Mesenchymal stem cell (in vitro differentiated cells and primary cell): Measurements from ENCODE around the gene SPHKAP.

Experiments
- DNase-seq: peaks from one replicate; pipeline ENCODE4 v3.0.0-alpha.2; 2013
- H2AFZ ChIP-seq: one replicate; pipeline ENCODE4 v1.6.1; 2013; ENCODE audit warnings: low read depth, mild to moderate bottlenecking, control low read depth, inconsistent platforms, low read length, moderate library complexity
- H2AK5ac ChIP-seq: 2 replicates; pipeline ENCODE4 v1.6.1; 2013; ENCODE audit warnings: low read length, moderate library complexity, mild to moderate bottlenecking, inconsistent platforms; ENCODE audit not compliant: severe bottlenecking
- H2BK120ac ChIP-seq: one replicate; pipeline ENCODE4 v1.6.1; 2013; ENCODE audit warnings: low read depth, mild to moderate bottlenecking, inconsistent platforms, low read length, moderate library complexity
- H2BK12ac ChIP-seq, 2 experiments: one replicate each; pipeline ENCODE4 v1.6.1; 2013; ENCODE audit warnings: inconsistent platforms in 2 of 2, low read length in 2 of 2, mild to moderate bottlenecking in 2 of 2, moderate library complexity in 2 of 2, control low read depth in 1 of 2
- H2BK15ac ChIP-seq: one replicate; pipeline ENCODE4 v1.6.1; 2013; ENCODE audit warnings: mild to moderate bottlenecking, low read depth, inconsistent platforms; ENCODE audit not compliant: poor library complexity, severe bottlenecking
- H2BK5ac ChIP-seq: 2 replicates; pipeline ENCODE4 v1.6.1; 2013; ENCODE audit warnings: low read depth, mild to moderate bottlenecking, low read length, control low read depth, inconsistent platforms; ENCODE audit not compliant: poor library complexity, severe bottlenecking
- H3K14ac ChIP-seq, 2 experiments: one replicate each; pipeline ENCODE4 v1.6.1; 2013; ENCODE audit warnings: inconsistent platforms in 2 of 2, low read length in 2 of 2, control low read depth in 1 of 2, mild to moderate bottlenecking in 1 of 2, moderate library complexity in 1 of 2
- H3K18ac ChIP-seq, 2 experiments: one replicate each; pipeline ENCODE4 v1.6.1; 2013; ENCODE audit warnings: inconsistent platforms in 2 of 2, low read length in 2 of 2, control low read depth in 1 of 2, low read depth in 1 of 2, mild to moderate bottlenecking in 1 of 2
- H3K23ac ChIP-seq, 2 experiments: one replicate each; pipeline ENCODE4 v1.6.1; 2013; ENCODE audit warnings: inconsistent platforms in 2 of 2, low read length in 2 of 2, mild to moderate bottlenecking in 2 of 2, moderate library complexity in 2 of 2, control low read depth in 1 of 2
- H3K27ac ChIP-seq: 2 replicates; pipeline ENCODE4 v1.5.1; 2013; ENCODE audit warnings: mild to moderate bottlenecking, moderate library complexity, low read length, control low read depth, inconsistent platforms; ENCODE audit not compliant: poor library complexity, severe bottlenecking
- H3K27me3 ChIP-seq, 2 experiments: 2 replicates each; pipeline versions ENCODE4 v1.6.1 to v1.7.0; 2013; ENCODE audit warnings: low read length in 2 of 2, mild to moderate bottlenecking in 2 of 2, moderate library complexity in 2 of 2, control low read depth in 1 of 2, inconsistent platforms in 1 of 2; ENCODE audit not compliant: control insufficient read depth in 1 of 2, insufficient read depth in 1 of 2
- H3K36me3 ChIP-seq, 2 experiments: 2 replicates each; pipeline versions ENCODE4 v1.6.1 to v1.7.0; 2013; ENCODE audit warnings: low read length in 2 of 2, control low read depth in 1 of 2, inconsistent platforms in 1 of 2, low read depth in 1 of 2, mild to moderate bottlenecking in 1 of 2; ENCODE audit not compliant: insufficient read depth in 2 of 2, control insufficient read depth in 1 of 2
- H3K4ac ChIP-seq, 2 experiments: one replicate each; pipeline ENCODE4 v1.6.1; 2013; ENCODE audit warnings: inconsistent platforms in 2 of 2, low read length in 2 of 2, mild to moderate bottlenecking in 2 of 2, moderate library complexity in 2 of 2, control low read depth in 1 of 2, low read depth in 1 of 2
- H3K4me1 ChIP-seq: 2 replicates; pipeline ENCODE4 v1.6.1; 2013; ENCODE audit warnings: low read depth, low read length, control low read depth; ENCODE audit not compliant: control insufficient read depth, insufficient read depth
- H3K4me2 ChIP-seq: 2 replicates; pipeline ENCODE4 v1.6.1; 2013; ENCODE audit warnings: low read length, mild to moderate bottlenecking, inconsistent platforms; ENCODE audit not compliant: poor library complexity, severe bottlenecking
- H3K4me3 ChIP-seq, 2 experiments: 2 replicates each; pipeline versions ENCODE4 v1.5.1 to v1.7.0; 2013; ENCODE audit warnings: low read length in 2 of 2, mild to moderate bottlenecking in 2 of 2, control low read depth in 1 of 2, low read depth in 1 of 2; ENCODE audit not compliant: insufficient read depth in 1 of 2
- H3K79me1 ChIP-seq: replicated peaks from 2 replicates; pipeline ENCODE4 v1.6.1; 2013; ENCODE audit warnings: mild to moderate bottlenecking, control low read depth, low read length, inconsistent platforms; ENCODE audit not compliant: poor library complexity, severe bottlenecking
- H3K9ac ChIP-seq: 2 replicates; pipeline ENCODE4 v1.7.0; 2013; ENCODE audit warnings: mild to moderate bottlenecking, low read length, moderate library complexity
- H3K9me3 ChIP-seq: 2 replicates; pipeline ENCODE4 v1.7.0; 2013; ENCODE audit warnings: mild to moderate bottlenecking, low read length; ENCODE audit not compliant: control insufficient read depth
- H4K8ac ChIP-seq: one replicate; pipeline ENCODE4 v1.6.1; 2013; ENCODE audit warnings: inconsistent platforms, mild to moderate bottlenecking, low read length, moderate library complexity
- H4K91ac ChIP-seq: one replicate; pipeline ENCODE4 v1.6.1; 2013; ENCODE audit warnings: mild to moderate bottlenecking, low read length, inconsistent platforms
- WGBS: methylation state at CpG from one replicate; pipeline ENCODE4 v1.1.7; 2013; ENCODE audit warnings: mixed read lengths; 5-methylcytosine and 5-hydroxymethylcytosine counted together

SPHKAP gene

DNA sequence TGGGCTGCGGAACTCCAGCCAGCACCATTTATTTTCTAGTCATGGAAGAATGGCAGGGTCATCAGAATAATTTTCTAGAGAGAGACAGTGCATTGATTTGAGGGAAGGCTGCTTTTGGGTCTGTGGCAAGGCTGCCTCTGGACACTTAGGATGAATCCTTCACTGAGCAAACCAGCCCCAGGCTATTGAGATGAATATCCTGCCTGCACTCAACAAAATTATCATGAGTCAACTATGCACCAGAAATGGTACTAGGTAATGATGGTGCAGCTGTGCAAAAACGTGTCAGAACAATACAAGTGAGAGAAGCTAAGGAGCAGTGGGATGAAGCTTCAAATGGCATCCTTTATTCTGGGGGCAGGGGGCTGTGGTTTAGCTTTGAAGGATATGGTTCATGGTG lies 115.8 kb downstream of the SPHKAP start:
- Histone ChIP-seq H3K79me1 (no peaks in the 10 kb centered on the region), H3K14ac (no peak overlapping the region), H3K4me2 (no peak overlapping the region), H3K27ac (no peak overlapping the region), H2BK15ac (no peak overlapping the region), H4K91ac (no peak overlapping the region), H3K4me3 (no peak overlapping the region), H2AK5ac (no peak overlapping the region), H2AFZ (no peak overlapping the region), H3K27me3 (peaks cover 0 to 3% of the 10 kb centered on the region in 2 experiments), H2BK12ac (no peak overlapping the region), H2BK5ac (no peak overlapping the region), H3K9me3 (no peaks in the 10 kb centered on the region), H3K4me1 (no peaks in the 10 kb centered on the region), H3K18ac (no peak overlapping the region), H3K9ac (no peak overlapping the region), H3K4ac (no peak overlapping the region), H2BK120ac (no peak overlapping the region), H4K8ac (no peak overlapping the region), H3K23ac (no peak overlapping the region), H3K36me3 (no peaks in the 10 kb centered on the region)
- WGBS: 44% methylated on average over 2 of the region's 2 CpGs
- DNase-seq: no peak

DNA sequence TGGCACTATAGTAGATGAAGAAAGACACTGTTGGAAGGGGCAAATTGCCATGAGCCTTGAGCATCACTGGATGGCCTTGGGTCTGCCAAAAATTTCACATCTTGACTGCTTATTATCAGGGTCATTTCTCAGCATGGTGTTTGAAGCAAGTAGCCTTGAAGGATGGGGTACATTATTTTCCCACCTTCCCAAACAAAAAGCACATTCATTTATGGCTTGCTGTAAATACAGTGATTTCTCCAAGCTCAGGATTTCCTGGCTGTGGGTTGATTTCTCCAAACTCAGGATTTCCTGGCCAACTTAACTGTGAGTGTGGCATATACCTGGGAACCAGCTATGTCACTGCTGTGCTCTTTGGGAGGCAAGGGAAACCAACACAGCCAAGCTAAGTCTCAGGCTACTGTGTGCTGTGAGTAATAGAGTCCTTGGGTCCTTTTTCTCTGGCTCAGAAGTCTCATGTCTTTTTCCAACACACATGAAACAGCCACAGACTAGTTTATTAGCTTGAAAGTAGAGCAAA lies 116.6 kb downstream of the SPHKAP start:
- no peak overlapping the region for H3K4me3 ChIP-seq
- H3K9me3 ChIP-seq: no peaks in the 10 kb centered on the region
- H3K4me2 ChIP-seq: no peak overlapping the region
- no peak overlapping the region for H2BK12ac ChIP-seq
- no peak overlapping the region for H4K8ac ChIP-seq
- H3K9ac ChIP-seq: no peak overlapping the region
- peaks cover 0 to 3% of the 10 kb centered on the region in 2 experiments for H3K27me3 ChIP-seq
- no peak for DNase-seq
- no peak overlapping the region for H2AK5ac ChIP-seq
- H2BK15ac ChIP-seq: no peak overlapping the region
- no peak overlapping the region for H3K14ac ChIP-seq
- H2AFZ ChIP-seq: no peak overlapping the region
- no peaks in the 10 kb centered on the region for H3K36me3 ChIP-seq
- no peak overlapping the region for H4K91ac ChIP-seq
- H3K4me1 ChIP-seq: no peaks in the 10 kb centered on the region
- H3K79me1 ChIP-seq: no peaks in the 10 kb centered on the region
- no peak overlapping the region for H2BK5ac ChIP-seq
- no peak overlapping the region for H3K18ac ChIP-seq
- no peak overlapping the region for H3K27ac ChIP-seq
- no peak overlapping the region for H3K23ac ChIP-seq
- no peak overlapping the region for H3K4ac ChIP-seq
- H2BK120ac ChIP-seq: no peak overlapping the region

DNA sequence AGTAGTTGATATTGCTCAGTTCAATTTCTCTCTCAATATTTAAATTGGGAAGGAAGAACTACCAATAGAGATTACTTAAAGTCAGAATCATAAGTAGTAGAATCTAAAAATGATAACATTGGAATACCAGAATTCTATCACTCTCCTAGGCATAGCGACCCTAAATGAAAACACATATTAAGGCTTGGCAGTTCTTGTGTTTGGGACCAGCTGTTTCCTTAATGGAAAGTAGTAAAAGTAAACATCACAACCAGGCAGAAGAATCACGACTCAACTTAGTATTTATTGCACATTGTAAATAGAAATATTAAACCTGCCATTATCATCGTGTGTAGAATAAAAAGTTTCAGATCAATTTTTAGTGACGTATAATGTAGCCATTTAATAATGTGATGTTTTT lies 117.5 kb downstream of the SPHKAP start:
- Histone ChIP-seq H3K9ac (no peak overlapping the region), H2BK15ac (no peak overlapping the region), H3K23ac (no peak overlapping the region), H3K36me3 (no peaks in the 10 kb centered on the region), H3K4me3 (no peak overlapping the region), H3K27me3 (peaks cover 0 to 6% of the 10 kb centered on the region in 2 experiments), H2BK12ac (no peak overlapping the region), H3K27ac (no peak overlapping the region), H2AK5ac (no peak overlapping the region), H3K4me2 (no peak overlapping the region), H3K4me1 (no peaks in the 10 kb centered on the region), H4K8ac (no peak overlapping the region), H3K4ac (no peak overlapping the region), H2BK120ac (no peak overlapping the region), H3K9me3 (no peaks in the 10 kb centered on the region), H2AFZ (no peak overlapping the region), H3K14ac (no peak overlapping the region), H4K91ac (no peak overlapping the region), H2BK5ac (no peak overlapping the region), H3K79me1 (no peaks in the 10 kb centered on the region), H3K18ac (no peak overlapping the region)
- WGBS: no CpG with 5 or more reads among the region's 4 CpGs
- no peak for DNase-seq

DNA sequence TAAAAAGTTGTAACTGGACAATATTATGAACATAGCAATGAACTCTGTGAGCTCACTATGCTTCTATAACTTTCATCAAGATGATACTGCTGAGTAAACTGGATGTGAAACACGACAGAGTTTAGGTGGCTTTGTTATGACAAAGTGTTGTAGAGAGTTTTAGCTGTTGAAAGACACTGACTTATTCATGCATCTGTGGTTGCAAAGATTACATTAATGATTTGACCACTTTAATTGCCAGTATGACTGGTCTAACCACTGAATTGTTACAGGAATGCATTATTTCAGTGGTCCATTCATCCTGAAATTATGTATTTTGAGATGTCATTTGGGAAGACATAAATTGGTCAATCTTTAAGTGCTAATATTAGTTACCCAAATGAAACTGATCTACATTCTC lies 117.9 kb downstream of the SPHKAP start:
- Histone ChIP-seq H2AK5ac (no peak overlapping the region), H3K18ac (no peak overlapping the region), H2AFZ (no peak overlapping the region), H2BK5ac (no peak overlapping the region), H3K36me3 (no peaks in the 10 kb centered on the region), H3K79me1 (no peaks in the 10 kb centered on the region), H4K91ac (no peak overlapping the region), H4K8ac (no peak overlapping the region), H3K14ac (no peak overlapping the region), H2BK120ac (no peak overlapping the region), H3K4ac (no peak overlapping the region), H2BK12ac (no peak overlapping the region), H2BK15ac (no peak overlapping the region), H3K9ac (no peak overlapping the region), H3K27ac (no peak overlapping the region), H3K9me3 (no peaks in the 10 kb centered on the region), H3K4me2 (no peak overlapping the region), H3K4me1 (no peaks in the 10 kb centered on the region), H3K23ac (no peak overlapping the region), H3K4me3 (no peak overlapping the region), H3K27me3 (peaks cover 0 to 6% of the 10 kb centered on the region in 2 experiments)
- 33% methylated on average over 1 of the region's 1 CpG for WGBS
- DNase-seq: no peak
